ENCODE results near the gene MOCS3. TPM values are rescaled to one million over a fixed set of nuclear protein-coding genes. Genes with fewer than 3 reads are reported as not detected.
A peak's percentile ranks its signal among the peaks of the same experiment; 100 is the strongest.

MOCS3 gene
- total and polyA plus RNA-seq, 2 donors from 2014 or later, result 1.9 to 5.1 TPM

GRCh38 chr20:50995506-50995905, 36.9 kb downstream of the MOCS3 start:
- H3K4me3 ChIP-seq (ENCODE audit: low read length in 3 of 3), result no peak overlapping the region
- H3K9ac ChIP-seq (ENCODE audit: low read length in 3 of 3), result no peak overlapping the region
- no peaks in the 10 kb centered on the region for H3K4me1 ChIP-seq (ENCODE audit: control insufficient read depth in 2 of 3, insufficient read depth in 2 of 3, low read depth in 1 of 3, low read length in 3 of 3)
- TF ChIP-seq CTCF (IDR thresholded peaks at IDR 0.05; ENCODE audit: borderline replicate concordance, extremely low read depth, insufficient read depth), result no peak
- no peaks in the 10 kb centered on the region for H3K36me3 ChIP-seq (ENCODE audit: control insufficient read depth in 2 of 3, insufficient read depth in 3 of 3, low read length in 3 of 3)
- no peak for DNase-seq
- H3K27ac ChIP-seq (ENCODE audit: low read depth in 2 of 2, low read length in 2 of 2), result no peak overlapping the region
- no peaks in the 10 kb centered on the region for H3K27me3 ChIP-seq (ENCODE audit: control insufficient read depth, insufficient read depth, low read length)
- FAIRE-seq, result no peak
- intact Hi-C loops (cut with DNase I), result no loop called here
- no peaks in the 10 kb centered on the region for H3K9me3 ChIP-seq (ENCODE audit: control insufficient read depth in 2 of 3, insufficient read depth in 1 of 3, low read length in 3 of 3)

- Histone ChIP-seq H3K27ac (ENCODE audit: low read depth in 2 of 2, low read length in 2 of 2) (no peak overlapping the region), H3K4me3 (ENCODE audit: low read length in 3 of 3) (no peak overlapping the region), H3K27me3 (ENCODE audit: control insufficient read depth, insufficient read depth, low read length) (no peaks in the 10 kb centered on the region), H3K36me3 (ENCODE audit: control insufficient read depth in 2 of 3, insufficient read depth in 3 of 3, low read length in 3 of 3) (no peaks in the 10 kb centered on the region), H3K4me1 (ENCODE audit: control insufficient read depth in 2 of 3, insufficient read depth in 2 of 3, low read depth in 1 of 3, low read length in 3 of 3) (no peaks in the 10 kb centered on the region), H3K9me3 (ENCODE audit: control insufficient read depth in 2 of 3, insufficient read depth in 1 of 3, low read length in 3 of 3) (no peaks in the 10 kb centered on the region), H3K9ac (ENCODE audit: low read length in 3 of 3) (no peak overlapping the region)
- no peak for TF ChIP-seq CTCF (IDR thresholded peaks at IDR 0.05; ENCODE audit: borderline replicate concordance, extremely low read depth, insufficient read depth)
- intact Hi-C loops (cut with DNase I), result no loop called here
- DNase-seq, result peak in 3 of 5 donors; percentile 50 to 77 (median 61)
- no peak for FAIRE-seq
Measured at GRCh38 chr20:50996901-50997865, 38.6 kb downstream of the MOCS3 start.

GRCh38 chr20:50999355-50999754, 40.7 kb downstream of the MOCS3 start:
- no peak overlapping the region for H3K9ac ChIP-seq (ENCODE audit: low read length in 3 of 3)
- FAIRE-seq, result no peak
- H3K36me3 ChIP-seq (ENCODE audit: control insufficient read depth in 2 of 3, insufficient read depth in 3 of 3, low read length in 3 of 3), result no peaks in the 10 kb centered on the region
- DNase-seq, result no peak
- H3K4me3 ChIP-seq (ENCODE audit: low read length in 3 of 3), result no peak overlapping the region
- H3K27me3 ChIP-seq (ENCODE audit: control insufficient read depth, insufficient read depth, low read length), result no peaks in the 10 kb centered on the region
- H3K27ac ChIP-seq (ENCODE audit: low read depth in 2 of 2, low read length in 2 of 2), result no peak overlapping the region
- intact Hi-C loops (cut with DNase I), result no loop called here
- no peaks in the 10 kb centered on the region for H3K9me3 ChIP-seq (ENCODE audit: control insufficient read depth in 2 of 3, insufficient read depth in 1 of 3, low read length in 3 of 3)
- H3K4me1 ChIP-seq (ENCODE audit: control insufficient read depth in 2 of 3, insufficient read depth in 2 of 3, low read depth in 1 of 3, low read length in 3 of 3), result no peaks in the 10 kb centered on the region
- TF ChIP-seq CTCF (IDR thresholded peaks at IDR 0.05; ENCODE audit: borderline replicate concordance, extremely low read depth, insufficient read depth), result no peak

Data from kidney (tissue), 14 donors.